Activated CD4-positive, alpha-beta T cell treated with anti-CD3 and anti-CD28 coated beads, Interleukin-2, amount 50 U/mL, for 1 hour (primary cell): ENCODE results near the gene OPHN1.
"Not testable (repeated sequence)": the region's sequence is repeated elsewhere in the genome, so short reads cannot be mapped to it uniquely, and the experiment has no call there.

Experiments used
- DNase-seq: peaks from one replicate; pipeline ENCODE4 v3.0.0-alpha.2; 2020

Gene OPHN1

GRCh38 chrX:68132749-68133148 lies 300.5 kb downstream of the OPHN1 start:
- no peak for DNase-seq

- DNase-seq = no peak
Observed at GRCh38 chrX:68121835-68122234, 311.5 kb downstream of the OPHN1 start.

- no peak for DNase-seq
Observed at GRCh38 chrX:68121371-68121770, 311.9 kb downstream of the OPHN1 start.

- DNase-seq = no peak
Observed at GRCh38 chrX:68115371-68115770, 317.9 kb downstream of the OPHN1 start.

GRCh38 chrX:68114573-68115129 lies 318.6 kb downstream of the OPHN1 start:
- no peak for DNase-seq

- no peak for DNase-seq
Observed at GRCh38 chrX:68113837-68114572, 319.3 kb downstream of the OPHN1 start.

GRCh38 chrX:68112321-68112720 lies 321.0 kb downstream of the OPHN1 start:
- DNase-seq = no peak

- no peak for DNase-seq
Observed at GRCh38 chrX:68109162-68109561, 324.1 kb downstream of the OPHN1 start.

- no peak for DNase-seq
Observed at GRCh38 chrX:68098431-68098830, 334.9 kb downstream of the OPHN1 start.

GRCh38 chrX:68090266-68090665 lies 343.0 kb downstream of the OPHN1 start:
- no peak for DNase-seq

- DNase-seq = no peak
Observed at GRCh38 chrX:68087526-68087925, 345.8 kb downstream of the OPHN1 start.

GRCh38 chrX:68086709-68087108 lies 346.6 kb downstream of the OPHN1 start:
- no peak for DNase-seq

- DNase-seq = no peak
Observed at GRCh38 chrX:68084765-68085164, 348.5 kb downstream of the OPHN1 start.

- no peak for DNase-seq
Observed at GRCh38 chrX:68083510-68083909, 349.8 kb downstream of the OPHN1 start.

GRCh38 chrX:68079961-68080360 lies 353.3 kb downstream of the OPHN1 start:
- no peak for DNase-seq

GRCh38 chrX:68078801-68079200 lies 354.5 kb downstream of the OPHN1 start:
- DNase-seq = not testable (repeated sequence)

GRCh38 chrX:68077378-68077777 lies 355.9 kb downstream of the OPHN1 start:
- DNase-seq = no peak

- no peak for DNase-seq
Observed at GRCh38 chrX:68072041-68072440, 361.3 kb downstream of the OPHN1 start.

GRCh38 chrX:68070119-68070518 lies 363.2 kb downstream of the OPHN1 start:
- not testable (repeated sequence) for DNase-seq

- no peak for DNase-seq
Observed at GRCh38 chrX:68061206-68061535, 372.1 kb downstream of the OPHN1 start.

GRCh38 chrX:68060506-68061205 lies 372.6 kb downstream of the OPHN1 start:
- DNase-seq = no peak

GRCh38 chrX:68059469-68059868 lies 373.8 kb downstream of the OPHN1 start:
- no peak for DNase-seq

GRCh38 chrX:68049466-68049865 lies 383.8 kb downstream of the OPHN1 start:
- no peak for DNase-seq

GRCh38 chrX:68048774-68049173 lies 384.5 kb downstream of the OPHN1 start:
- DNase-seq = no peak
